ENCODE measurements around the gene VLDLR. TPM values are rescaled to one million over a fixed set of nuclear protein-coding genes. Genes with fewer than 3 reads are reported as not detected.
A peak's percentile ranks its signal among the peaks of the same experiment; 100 is the strongest.

Gene VLDLR
- total RNA-seq, 1 donor from 2014 or later = 106 TPM

- no peak for TF ChIP-seq CTCF (IDR thresholded peaks at IDR 0.05)
- Mint-ChIP-seq H3K4me3 (ENCODE audit: unreplicated experiment) (no peak overlapping the region), H3K9me3 (ENCODE audit: low read depth) (no peaks in the 10 kb centered on the region), H3K36me3 (ENCODE audit: low read depth) (no peaks in the 10 kb centered on the region), H3K27ac (ENCODE audit: unreplicated experiment) (no peak overlapping the region), H3K27me3 (ENCODE audit: low read depth) (no peaks in the 10 kb centered on the region), H3K4me1 (ENCODE audit: low read depth) (peaks cover 8% of the 10 kb centered on the region)
- no peak for DNase-seq (ENCODE audit: low spot score)
Observed at GRCh38 chr9:2691212-2691611, 69.6 kb downstream of the VLDLR start.

- DNase-seq (ENCODE audit: low spot score) = no peak
- Mint-ChIP-seq H3K27ac (ENCODE audit: unreplicated experiment) (peak overlapping the region; percentile 29), H3K36me3 (ENCODE audit: low read depth) (no peaks in the 10 kb centered on the region), H3K4me3 (ENCODE audit: unreplicated experiment) (no peak overlapping the region), H3K4me1 (ENCODE audit: low read depth) (peaks cover 8% of the 10 kb centered on the region), H3K27me3 (ENCODE audit: low read depth) (no peaks in the 10 kb centered on the region), H3K9me3 (ENCODE audit: low read depth) (no peaks in the 10 kb centered on the region)
- no peak for TF ChIP-seq CTCF (IDR thresholded peaks at IDR 0.05)
Observed at GRCh38 chr9:2691626-2692025, 70.0 kb downstream of the VLDLR start.

GRCh38 chr9:2693056-2693455 is 71.5 kb downstream of the VLDLR start:
- no peak for TF ChIP-seq CTCF (IDR thresholded peaks at IDR 0.05)
- Mint-ChIP-seq H3K27ac (ENCODE audit: unreplicated experiment) (no peak overlapping the region), H3K27me3 (ENCODE audit: low read depth) (no peaks in the 10 kb centered on the region), H3K36me3 (ENCODE audit: low read depth) (no peaks in the 10 kb centered on the region), H3K4me3 (ENCODE audit: unreplicated experiment) (no peak overlapping the region), H3K4me1 (ENCODE audit: low read depth) (peaks cover 8% of the 10 kb centered on the region), H3K9me3 (ENCODE audit: low read depth) (no peaks in the 10 kb centered on the region)
- DNase-seq (ENCODE audit: low spot score) = no peak

GRCh38 chr9:2697492-2697891 is 75.9 kb downstream of the VLDLR start:
- DNase-seq (ENCODE audit: low spot score) = no peak
- H3K4me3 Mint-ChIP-seq (ENCODE audit: unreplicated experiment) = no peak overlapping the region
- H3K27me3 Mint-ChIP-seq (ENCODE audit: low read depth) = no peaks in the 10 kb centered on the region
- no peaks in the 10 kb centered on the region for H3K36me3 Mint-ChIP-seq (ENCODE audit: low read depth)
- H3K4me1 Mint-ChIP-seq (ENCODE audit: low read depth) = no peaks in the 10 kb centered on the region
- no peaks in the 10 kb centered on the region for H3K9me3 Mint-ChIP-seq (ENCODE audit: low read depth)
- H3K27ac Mint-ChIP-seq (ENCODE audit: unreplicated experiment) = no peak overlapping the region
- TF ChIP-seq CTCF (IDR thresholded peaks at IDR 0.05) = no peak

DNA sequence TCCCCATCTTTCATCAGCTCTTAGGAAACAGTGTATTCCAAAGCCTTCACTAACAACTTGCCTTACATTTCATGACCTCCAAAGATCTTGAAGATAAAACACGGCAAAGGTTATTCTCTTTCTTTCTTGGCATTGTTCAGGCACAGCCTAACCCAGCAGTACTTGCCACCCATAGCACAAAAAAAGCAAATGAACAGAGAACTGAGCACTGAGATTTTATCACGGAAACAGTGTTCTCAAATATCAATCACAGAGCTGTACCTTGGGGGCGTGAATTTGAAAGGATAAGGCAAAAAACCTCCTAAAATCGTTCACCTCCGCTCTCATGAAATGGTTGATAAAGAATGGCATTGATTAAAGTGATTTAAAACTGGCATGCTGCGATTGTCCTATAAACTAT is 78.8 kb downstream of the VLDLR start:
- H3K4me1 Mint-ChIP-seq (ENCODE audit: low read depth) = no peaks in the 10 kb centered on the region
- no peaks in the 10 kb centered on the region for H3K9me3 Mint-ChIP-seq (ENCODE audit: low read depth)
- DNase-seq (ENCODE audit: low spot score) = no peak
- H3K4me3 Mint-ChIP-seq (ENCODE audit: unreplicated experiment) = no peak overlapping the region
- no peaks in the 10 kb centered on the region for H3K36me3 Mint-ChIP-seq (ENCODE audit: low read depth)
- H3K27me3 Mint-ChIP-seq (ENCODE audit: low read depth) = no peaks in the 10 kb centered on the region
- TF ChIP-seq CTCF (IDR thresholded peaks at IDR 0.05) = no peak
- no peak overlapping the region for H3K27ac Mint-ChIP-seq (ENCODE audit: unreplicated experiment)

All from chondrocyte (in vitro differentiated cells).